H1 (cell line): ENCODE data around the gene HACD2. TPM values are rescaled to one million over a fixed set of nuclear protein-coding genes. Genes with fewer than 3 reads are reported as not detected.

Experiments used
- CREB1 ChIP-seq: IDR thresholded peaks from 2 replicates; pipeline ENCODE4 v1.6.1; 2012; ENCODE audit warnings: inconsistent platforms
- EZH2 ChIP-seq: fragments of 200-600 bp; sonication (generic); IDR thresholded peaks from 2 replicates; pipeline ENCODE4 v1.7.1; 2012; ENCODE audit warnings: low read depth, mild to moderate bottlenecking, moderate library complexity, low read length, inconsistent platforms; ENCODE audit not compliant: severe bottlenecking
- polyA plus RNA-seq, 7 experiments: library from polyadenylated mRNA; depleted of rRNA in 3 of 7; stranded (reverse) in 5 of 7; unstranded in 2 of 7; fragments of >200 nt in 5 of 7; fragments of 200-250 nt in 2 of 7; gene quantifications; 1 replicate in 5 of 7; 2 replicates in 1 of 7; 4 replicates in 1 of 7; pipeline versions ENCODE4 v1.2.1 to v1.2.3, GENCODE V29; 2011 to 2013; ENCODE audit warnings: missing spikeins in 2 of 7, mixed read lengths in 2 of 7
- total RNA-seq: library from RNA; stranded (reverse); fragmentation: NEBNext Ultra II Directional; extraction: Animal tissue kit (Norgen Biotek cat#: 25700); gene quantifications from 2 replicates; pipeline ENCODE4 v1.2.1, GENCODE V29; 2021

The HACD2 gene
- total and polyA plus RNA-seq, 2 of the 8 experiments (the other 6 are each of a cell fraction or from before 2014, with no cell fraction given): 24.9 to 31.2 TPM

DNA sequence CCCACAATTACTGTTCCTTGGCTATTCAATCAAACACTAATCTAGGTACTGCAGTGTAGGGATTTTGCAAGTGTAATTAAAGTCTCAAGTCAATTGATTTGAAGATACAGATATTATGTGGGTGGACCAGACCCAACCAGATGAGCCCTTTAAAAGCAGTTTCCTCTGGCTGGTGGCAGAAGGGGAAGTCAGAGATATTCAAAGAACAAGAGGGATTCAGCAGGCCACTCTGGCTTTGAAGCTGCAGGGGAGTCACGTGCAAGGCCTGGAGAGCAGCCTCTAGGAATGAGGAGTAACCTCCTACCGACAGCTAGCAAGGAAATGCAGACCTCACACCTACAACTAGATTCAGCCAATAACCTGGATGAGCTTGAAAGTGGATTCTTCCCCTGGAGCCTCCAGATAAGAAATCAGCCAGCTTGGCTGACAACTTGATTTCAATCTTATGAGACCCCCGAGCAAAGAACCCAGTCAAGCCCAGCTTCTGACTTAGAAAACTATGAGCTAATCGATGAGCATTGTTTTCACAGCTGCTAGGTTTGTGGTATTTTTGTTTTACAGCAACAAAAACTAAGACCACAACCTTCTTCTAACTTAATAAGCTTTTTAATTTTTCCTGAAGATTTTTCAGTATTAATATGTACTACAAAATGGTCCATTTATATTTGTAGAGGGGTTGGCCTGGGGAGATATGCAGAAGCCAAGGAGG, 13.4 kb downstream of the HACD2 start (continued):
- TF ChIP-seq EZH2 (no peak), CREB1 (no peak)
